NB4 (cell line): ENCODE measurements around the gene ENTREP3.
"Not testable (repeated sequence)": the region's sequence is repeated elsewhere in the genome, so short reads cannot be mapped to it uniquely, and the experiment has no call there.

Experiments
- CTCF ChIP-seq: IDR thresholded peaks from one replicate; pipeline ENCODE4 v1.5.1; 2012; ENCODE audit warnings: low read depth, low read length
- MYC ChIP-seq: IDR thresholded peaks from 2 replicates; pipeline ENCODE4 v1.6.1; 2011; ENCODE audit warnings: low read depth, low read length
- POLR2A ChIP-seq: IDR thresholded peaks from 2 replicates; pipeline ENCODE4 v1.6.1; 2011; ENCODE audit warnings: mild to moderate bottlenecking; ENCODE audit not compliant: insufficient read length; ENCODE audit errors: extremely low read depth

- not testable (repeated sequence) for TF ChIP-seq POLR2A, CTCF, MYC
Observed at GRCh38 chr1:155220211-155220965, 34.9 kb downstream of the ENTREP3 start.
